Stimulated activated CD8-positive, alpha-beta memory T cell treated with anti-CD3 and anti-CD28 coated beads, Interleukin-7, amount 100 ng/mL, for 48 hours (primary cell): ENCODE measurements around the gene BNC2.

Source experiments
- DNase-seq, 2 donors: peaks; one replicate each; pipeline ENCODE4 v3.0.0-alpha.2; 2020; ENCODE audit warnings: low read depth in 1 of 2; ENCODE audit errors: extremely low read depth in 1 of 2

The BNC2 gene

DNA sequence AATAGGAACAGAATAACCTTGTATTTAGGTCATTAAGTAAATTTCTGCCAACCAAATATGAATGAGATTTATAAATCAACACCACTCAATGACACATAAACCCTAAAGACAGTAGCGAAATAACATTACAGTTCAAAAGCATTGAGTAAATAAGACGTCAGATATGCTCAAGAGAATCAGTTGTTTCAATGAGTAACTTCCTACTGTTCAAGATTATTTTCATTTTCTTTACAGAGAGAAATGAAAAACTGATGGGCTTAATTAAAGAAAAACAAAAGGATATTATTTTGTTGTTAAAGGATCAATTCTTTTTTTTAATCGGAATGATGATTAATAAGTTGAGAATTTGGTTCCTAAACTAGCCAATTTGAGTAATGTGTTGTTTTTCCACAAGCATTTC is 150.1 kb downstream of the BNC2 start:
- no peak for DNase-seq

DNA sequence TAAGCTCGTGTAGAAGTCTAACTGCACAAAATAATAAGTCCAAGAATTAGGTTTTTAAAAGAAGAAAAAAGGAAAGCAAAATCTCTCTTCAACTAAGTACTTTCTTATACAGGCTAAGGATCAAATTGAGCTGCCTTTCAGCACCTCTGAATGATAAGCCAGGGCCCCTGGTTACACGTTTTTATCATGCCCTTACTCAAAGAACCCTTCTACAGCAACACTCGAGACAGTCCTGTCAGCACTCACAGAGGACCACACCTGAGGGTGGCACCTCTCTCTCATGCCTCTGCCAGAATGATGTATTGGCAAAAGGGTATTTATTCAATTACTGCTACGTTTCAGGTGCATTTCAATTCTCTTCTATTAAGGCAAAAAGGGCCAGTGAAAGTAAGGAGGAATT is 150.5 kb downstream of the BNC2 start:
- DNase-seq, result no peak

GRCh38 chr9:16718952-16719351 is 151.5 kb downstream of the BNC2 start:
- no peak for DNase-seq

DNA sequence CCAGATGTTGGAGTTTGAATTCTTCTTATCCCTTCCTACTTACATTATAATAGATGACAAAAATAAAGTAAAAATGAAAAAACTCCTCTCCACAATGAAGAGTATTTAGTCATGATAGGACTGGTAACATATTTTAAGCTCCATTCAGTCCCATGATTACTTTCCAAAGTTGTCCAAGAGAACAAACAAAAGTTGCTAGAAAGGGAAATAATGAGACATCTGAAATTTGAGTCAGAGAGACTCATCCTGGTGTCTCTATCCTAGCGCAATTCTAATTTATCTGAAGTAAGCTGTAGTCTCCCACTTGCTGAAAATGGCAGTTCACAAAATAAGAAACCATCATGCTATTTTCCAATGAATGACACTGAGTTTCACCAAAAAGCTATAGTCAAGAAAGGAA is 152.2 kb downstream of the BNC2 start:
- no peak for DNase-seq

GRCh38 chr9:16716601-16717000 is 153.9 kb downstream of the BNC2 start:
- no peak for DNase-seq

DNA sequence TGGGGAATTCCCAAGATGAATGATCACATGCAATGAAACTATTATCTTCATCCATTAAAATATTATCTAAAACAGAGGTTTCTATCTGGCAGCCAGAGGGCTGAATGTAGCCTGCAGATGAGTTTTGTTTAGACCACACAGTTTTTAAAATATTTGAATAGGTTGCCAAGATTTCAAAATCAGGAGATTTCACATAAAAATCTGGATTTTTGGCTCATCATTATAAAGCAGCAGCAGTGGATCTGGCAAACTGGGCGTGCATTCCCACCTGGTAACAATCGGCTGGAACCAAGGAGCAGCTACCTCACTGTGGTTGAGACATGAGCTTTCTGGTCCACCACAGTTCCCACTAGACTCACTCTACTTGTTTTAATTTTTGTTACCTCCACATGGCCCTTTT is 155.1 kb downstream of the BNC2 start:
- no peak for DNase-seq

DNA sequence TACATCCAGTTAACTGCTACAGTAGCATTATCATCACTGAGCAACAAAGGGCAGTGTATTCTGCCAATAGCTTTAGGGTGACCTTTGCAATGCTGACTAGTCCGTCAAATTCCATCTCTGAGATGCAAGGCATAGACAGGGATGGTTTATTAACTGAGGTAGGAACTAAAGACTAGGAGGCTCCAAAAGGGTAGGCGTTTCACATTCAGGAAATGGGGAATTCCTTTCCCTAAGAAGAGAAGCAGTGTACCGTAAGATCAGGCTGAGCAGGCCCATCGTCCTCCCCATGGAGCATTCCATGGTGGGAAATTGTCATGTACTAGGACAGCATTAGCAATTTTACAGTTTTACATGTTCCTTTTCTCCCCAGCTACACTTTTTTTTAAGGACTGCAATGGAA is 157.7 kb downstream of the BNC2 start:
- DNase-seq, result no peak

GRCh38 chr9:16710888-16711287 is 159.6 kb downstream of the BNC2 start:
- no peak for DNase-seq

DNA sequence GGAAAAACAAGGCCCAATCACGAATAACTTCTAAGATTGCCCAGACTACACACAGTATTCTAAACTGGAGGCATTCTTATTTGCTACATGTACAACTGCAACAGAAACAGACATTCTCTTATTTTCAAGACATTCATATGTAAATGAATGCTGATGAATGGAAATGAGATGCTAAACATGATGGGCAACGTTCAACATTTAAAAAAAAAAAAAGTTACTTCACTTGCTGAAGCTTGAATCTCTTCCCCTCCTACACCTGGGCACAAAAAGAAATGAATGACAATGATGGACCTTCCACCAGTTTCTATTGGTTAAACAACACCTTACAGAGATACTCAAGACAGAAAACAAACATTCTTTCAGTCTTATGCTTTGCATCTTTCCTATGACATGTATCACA is 160.5 kb downstream of the BNC2 start:
- DNase-seq, result no peak

DNA sequence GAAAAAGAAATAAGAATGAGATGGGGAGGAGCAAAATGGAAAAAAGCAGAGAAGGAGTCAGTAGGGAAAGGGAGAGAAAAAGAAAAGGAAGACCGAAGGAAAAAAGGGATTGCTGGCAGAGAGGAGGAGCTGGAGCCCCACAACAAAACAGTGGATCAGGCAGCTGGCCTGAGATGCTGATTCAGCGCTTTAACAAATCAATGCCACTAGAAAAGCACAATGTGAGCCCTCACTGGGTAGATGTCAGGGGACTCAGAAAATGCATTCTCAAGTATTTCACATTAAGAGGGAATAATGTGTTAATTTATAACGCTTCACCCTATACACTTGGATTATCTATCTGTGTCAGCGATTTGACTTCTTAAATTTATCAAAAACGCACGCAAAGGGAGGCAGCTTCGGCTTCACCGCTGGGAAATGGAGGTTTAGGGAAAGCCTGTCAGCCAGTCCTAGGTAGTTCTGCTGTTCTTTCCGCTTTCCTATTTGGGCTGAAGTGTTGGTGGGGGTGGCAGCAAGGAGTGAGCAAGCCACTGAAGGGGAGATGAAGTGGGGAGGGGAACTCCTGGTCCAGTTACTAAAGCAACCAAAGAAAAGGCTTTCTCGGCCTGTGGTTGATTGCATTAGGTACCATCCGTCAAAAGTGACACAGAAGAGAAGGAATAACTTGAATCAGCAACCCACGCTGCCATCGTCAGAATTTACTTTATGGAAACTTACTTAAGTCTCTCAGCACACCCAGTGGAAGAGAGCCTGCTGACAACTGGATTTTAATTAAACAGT is 161.6 kb downstream of the BNC2 start:
- DNase-seq, result no peak

DNA sequence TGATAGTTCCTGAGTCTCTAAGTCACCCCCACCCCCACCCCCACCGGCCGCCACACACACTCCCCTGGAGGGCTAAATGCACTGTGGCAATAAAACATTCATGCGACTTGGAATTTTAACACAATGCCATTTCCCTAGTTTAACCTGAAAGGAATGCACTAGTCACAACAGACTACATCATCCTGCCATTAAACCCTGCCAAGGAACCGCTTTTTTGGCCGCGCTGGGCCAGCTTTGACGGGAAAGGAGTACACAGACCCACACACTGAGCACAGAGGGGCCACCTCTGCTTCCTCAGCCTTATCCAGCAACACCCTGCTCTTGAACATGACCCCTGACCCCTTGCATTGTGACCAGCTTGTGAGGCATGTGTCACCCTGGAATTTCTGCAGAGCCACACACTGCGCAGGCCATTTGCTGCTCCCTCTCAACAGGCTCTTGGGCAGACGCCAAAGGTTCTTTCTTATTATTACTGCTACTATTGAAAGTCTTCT is 165.3 kb downstream of the BNC2 start:
- DNase-seq, result no peak

- DNase-seq, result no peak
Measured at GRCh38 chr9:16704116-16705110, 166.1 kb downstream of the BNC2 start.

DNA sequence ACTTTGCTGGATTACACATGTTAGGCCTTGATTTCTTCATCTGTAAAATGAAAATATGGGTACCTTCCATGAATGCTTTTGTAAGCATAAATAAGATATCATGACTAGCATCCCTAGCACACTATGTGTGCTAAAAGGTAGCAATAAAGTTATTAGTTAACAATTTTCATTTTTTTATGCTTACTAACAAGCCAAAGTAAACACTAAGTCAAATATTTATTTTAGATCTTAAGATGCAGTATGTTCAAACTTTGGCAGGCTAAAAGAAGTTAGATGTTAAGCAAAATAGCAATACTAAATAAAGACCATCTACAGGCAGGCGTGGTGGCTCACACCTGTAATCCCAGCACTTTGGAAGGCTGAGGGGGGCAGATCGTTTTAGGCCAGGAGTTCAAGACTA is 169.1 kb downstream of the BNC2 start:
- DNase-seq, result no peak

- no peak for DNase-seq
Measured at GRCh38 chr9:16693616-16694015, 176.9 kb downstream of the BNC2 start.

GRCh38 chr9:16690628-16691027 is 179.8 kb downstream of the BNC2 start:
- DNase-seq, result no peak

- DNase-seq, result no peak
Measured at GRCh38 chr9:16690205-16690604, 180.3 kb downstream of the BNC2 start.

GRCh38 chr9:16689351-16689938 is 181.0 kb downstream of the BNC2 start:
- DNase-seq, result no peak

GRCh38 chr9:16688814-16689213 is 181.7 kb downstream of the BNC2 start:
- DNase-seq, result no peak

DNA sequence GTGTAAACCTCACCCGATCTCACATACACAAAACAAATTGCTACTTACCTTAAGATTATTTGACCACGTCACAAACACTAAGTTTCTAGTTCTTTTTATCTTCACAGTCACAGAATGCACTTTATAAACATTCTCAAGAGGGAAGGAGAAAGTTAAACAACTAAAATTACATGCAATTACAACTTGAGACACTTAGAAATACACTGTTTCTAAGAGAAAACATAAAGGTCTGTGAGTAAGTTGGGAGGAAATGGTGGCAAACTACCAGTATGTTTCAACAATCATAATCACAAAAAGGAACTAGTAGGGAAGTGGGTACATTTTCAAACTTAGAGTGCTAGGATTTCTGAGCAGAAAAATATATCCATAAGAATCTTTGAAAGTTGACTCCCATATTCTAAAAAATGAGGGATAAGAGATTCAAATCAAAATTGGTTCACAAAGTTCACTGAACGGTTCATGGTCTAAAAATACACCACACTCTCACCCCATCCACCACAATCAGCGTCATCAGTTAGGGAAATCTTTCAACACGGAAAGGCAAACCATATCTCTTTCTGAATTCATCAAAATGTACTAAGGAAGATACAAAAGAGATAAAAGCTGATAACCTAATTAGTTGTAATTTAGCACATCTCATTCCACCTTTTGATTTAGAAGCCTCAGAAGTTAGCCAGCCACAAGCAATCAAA is 182.6 kb downstream of the BNC2 start:
- no peak for DNase-seq

DNA sequence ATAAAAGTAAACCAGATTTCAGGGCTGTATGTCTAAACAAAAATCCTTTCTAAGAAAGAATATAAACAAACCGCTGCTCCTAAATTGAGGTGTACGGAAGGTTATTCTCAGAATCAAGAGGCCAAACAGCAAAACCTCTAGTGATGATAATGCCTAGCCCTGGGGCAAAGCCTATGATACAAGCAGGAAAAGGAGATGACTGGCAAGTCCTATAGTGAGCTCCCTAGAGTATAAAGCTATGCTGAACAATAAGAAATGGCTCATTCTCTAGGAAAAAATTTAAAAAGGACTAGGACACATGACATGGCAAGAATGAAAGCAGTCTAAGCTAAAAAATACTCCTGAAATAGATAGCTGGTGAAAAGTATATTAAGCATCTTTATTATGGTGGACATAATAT is 187.1 kb downstream of the BNC2 start:
- DNase-seq, result no peak

DNA sequence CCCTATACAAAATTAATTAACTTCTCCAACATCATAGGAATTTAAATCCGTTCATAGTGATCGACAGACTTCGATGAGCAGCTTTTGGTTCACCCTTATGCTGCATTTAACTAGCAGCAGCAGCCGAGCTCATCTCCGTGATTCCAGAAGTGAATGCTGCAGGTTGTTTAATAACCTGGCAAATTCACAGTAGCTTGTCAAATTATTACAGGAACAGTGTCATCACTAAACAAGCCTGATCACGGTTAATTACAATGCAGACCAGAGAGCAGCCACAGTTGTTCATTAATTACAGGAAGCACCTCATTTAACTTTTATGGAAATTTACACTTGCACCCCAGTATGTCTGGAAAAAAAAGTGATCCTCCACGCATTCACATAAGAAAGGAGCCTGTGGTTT is 188.2 kb downstream of the BNC2 start:
- DNase-seq, result no peak
